Measurements from ENCODE around the gene FBXO10. TPM values are rescaled to one million over a fixed set of nuclear protein-coding genes. Genes with fewer than 3 reads are reported as not detected.
"Not testable (repeated sequence)": the region's sequence is repeated elsewhere in the genome, so short reads cannot be mapped to it uniquely, and the experiment has no call there.

FBXO10 gene
- polyA plus RNA-seq, 5 donors = 8.3 to 10.6 (median 10.0) TPM

DNA sequence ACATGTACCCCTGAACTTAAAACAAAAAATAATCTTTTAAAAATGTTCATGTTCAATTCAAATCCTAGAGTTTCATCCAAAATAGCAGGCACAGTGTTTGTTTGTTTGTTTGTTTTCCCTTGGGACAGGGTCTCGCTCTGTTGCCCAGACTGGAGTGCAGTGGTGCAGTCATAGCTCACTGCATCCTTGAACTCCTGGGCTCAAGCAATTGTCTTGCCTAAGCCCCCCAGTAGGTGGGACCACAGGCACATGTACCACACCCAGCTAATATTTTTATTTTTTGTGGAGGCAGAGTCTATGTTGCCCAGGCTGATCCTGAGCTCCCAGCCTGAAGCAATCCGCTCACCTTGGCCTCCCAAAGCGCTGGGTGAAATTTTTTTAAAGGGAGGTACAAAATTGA is 95.4 kb downstream of the FBXO10 start:
- DNase-seq = no peak

DNA sequence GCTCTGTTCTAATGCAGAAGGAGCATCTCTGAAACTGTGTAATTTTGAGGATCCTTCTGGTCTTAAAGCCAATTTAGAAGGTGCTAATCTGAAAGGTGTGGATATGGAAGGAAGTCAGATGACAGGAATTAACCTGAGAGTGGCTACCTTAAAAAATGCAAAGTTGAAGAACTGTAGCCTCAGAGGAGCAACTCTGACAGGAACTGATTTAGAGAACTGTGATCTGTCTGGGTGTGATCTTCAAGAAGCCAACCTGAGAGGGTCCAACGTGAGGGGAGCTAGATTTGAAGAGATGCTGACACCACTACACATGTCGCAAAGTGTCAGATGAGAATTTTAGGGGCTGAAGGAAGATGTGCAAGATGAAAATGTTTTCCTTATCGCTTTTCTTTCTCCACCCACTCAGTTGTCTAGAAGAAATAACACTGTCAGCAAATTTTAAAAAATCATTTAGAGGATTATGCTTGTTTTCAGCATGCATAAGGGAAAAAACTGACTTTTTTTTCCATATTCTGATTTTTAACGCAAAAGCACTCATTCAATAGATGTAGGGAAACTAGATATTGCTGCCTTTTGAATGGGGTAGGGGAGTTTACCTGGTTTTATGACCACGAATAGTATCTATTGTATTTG is 98.1 kb downstream of the FBXO10 start:
- DNase-seq = not testable (repeated sequence)

DNA sequence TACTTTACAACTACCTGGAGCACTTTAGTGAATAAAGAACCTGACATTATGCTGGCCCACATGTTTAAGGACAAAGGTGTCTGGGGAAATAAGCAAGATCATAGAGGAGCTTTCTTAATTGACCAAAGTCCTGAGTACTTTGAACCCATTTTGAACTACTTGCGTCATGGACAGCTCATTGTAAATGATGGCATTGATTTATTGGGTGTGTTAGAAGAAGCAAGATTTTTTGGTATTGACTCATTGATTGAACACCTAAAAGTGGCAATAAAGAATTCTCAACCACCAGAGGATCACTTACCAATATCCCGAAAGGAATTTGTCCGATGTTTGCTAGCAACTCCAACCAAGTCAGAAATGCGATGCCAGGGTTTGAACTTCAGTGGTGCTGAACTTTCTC is 98.7 kb downstream of the FBXO10 start:
- DNase-seq = not testable (repeated sequence)

DNA sequence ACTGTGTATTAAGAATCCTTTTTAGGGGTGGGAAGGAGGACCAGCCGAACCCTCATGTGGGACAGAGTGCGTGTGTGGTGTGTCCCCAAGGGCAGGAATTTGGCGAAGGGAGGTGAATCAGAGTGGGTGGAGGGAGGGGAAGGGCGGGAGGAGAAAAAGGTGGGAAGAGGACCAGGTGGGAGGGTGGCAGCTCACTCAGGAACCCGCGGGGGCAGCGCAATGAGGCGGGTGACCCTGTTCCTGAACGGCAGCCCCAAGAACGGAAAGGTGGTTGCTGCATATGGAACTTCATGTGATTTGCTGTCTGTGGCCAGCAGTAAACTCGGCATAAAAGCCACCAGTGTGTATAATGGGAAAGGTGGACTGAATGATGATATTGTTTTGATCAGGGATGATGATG is 99.2 kb downstream of the FBXO10 start:
- DNase-seq = no peak

DNA sequence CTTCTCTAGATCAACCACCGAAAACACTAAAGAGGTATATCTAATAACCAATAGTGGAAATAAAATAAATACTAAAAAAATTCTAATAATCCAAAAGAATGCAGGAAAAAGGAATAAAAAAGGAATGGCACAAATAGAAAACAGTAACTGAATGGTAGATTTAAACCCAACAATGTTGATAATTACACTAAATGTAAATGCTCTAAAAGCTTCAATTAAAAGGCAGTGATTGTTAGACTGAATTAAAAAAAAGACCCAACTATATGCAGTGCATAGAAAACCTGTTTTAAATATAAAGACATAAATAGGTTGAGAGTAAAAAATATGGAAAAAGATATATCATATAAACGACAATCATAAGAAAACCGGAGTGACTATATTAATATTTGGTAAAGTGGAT is 101.7 kb downstream of the FBXO10 start:
- DNase-seq = no peak

DNA sequence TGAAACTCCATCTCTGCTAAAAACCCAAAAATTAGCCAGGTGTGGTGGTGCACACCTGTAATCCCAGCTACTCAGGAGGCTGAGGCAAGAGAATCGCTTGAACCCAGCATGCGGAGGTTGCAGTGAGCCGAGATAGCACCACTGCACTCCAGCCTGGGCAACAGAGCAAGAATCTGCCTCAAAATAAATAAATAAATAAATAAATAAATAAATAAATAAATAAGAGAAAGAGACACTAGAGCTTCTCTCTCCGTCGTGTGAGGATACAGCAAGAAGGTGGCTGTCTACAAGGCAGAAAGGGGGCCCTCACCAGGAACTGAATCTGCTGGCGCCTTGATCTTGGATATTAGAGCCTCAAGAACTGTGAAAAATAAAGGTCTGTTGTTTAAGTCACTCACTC is 102.2 kb downstream of the FBXO10 start:
- DNase-seq = not testable (repeated sequence)

DNA sequence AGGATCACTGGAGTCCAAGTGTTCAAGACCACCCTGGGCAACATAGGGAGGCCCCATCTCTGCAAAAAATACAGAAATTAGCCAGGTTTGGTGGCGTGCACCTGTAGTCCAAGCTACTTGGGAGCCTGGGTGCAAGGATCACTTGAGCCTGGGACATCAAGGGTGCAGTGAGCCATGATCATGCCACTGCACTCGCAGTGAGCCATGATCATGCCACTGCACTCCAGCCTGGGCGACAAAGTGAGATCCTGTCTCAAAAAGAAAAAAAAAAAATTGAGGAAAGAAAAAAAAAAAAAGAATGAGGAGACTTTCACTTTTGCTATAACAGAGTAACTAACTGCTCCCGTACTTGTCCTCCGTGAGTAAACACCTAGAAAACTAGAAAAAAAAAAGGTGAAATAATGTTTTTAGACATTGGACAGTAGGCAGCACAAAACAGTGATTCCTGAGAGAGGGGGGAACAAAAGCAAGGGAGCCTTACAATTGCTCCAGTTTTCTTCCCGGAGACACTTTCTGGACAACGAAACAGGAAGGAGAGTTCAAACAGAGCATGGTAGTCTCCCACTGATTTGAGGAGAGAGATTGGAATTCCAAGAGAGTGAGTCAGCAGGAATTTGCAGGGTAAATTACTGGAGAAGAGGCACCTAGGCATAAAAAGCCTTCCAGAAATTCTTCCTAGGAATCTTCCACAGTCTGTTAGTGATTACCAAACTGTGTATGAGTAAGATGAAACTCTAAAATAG is 104.1 kb downstream of the FBXO10 start:
- peak in 1 of 2 donors; percentile 31 for DNase-seq

DNA sequence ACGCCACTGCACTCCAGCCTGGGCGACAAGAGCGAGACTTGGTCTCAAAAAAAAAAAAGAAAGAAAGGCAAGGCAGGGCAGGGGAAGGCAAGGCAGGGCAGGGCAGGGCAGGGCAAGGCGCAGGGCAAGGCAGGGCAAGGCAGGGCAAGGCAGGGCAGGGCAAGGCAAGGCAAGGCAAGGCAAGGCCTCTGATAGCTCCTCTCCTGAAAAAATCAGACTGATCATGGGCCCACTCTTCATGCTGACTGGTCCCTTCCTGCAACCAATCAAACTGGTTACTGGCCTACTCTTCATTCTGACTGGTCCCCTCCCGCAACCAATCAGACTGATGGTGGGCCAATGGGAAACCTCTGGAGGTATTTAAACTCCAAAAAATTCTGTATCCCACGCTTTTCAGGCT is 107.6 kb downstream of the FBXO10 start:
- no peak for DNase-seq

DNA sequence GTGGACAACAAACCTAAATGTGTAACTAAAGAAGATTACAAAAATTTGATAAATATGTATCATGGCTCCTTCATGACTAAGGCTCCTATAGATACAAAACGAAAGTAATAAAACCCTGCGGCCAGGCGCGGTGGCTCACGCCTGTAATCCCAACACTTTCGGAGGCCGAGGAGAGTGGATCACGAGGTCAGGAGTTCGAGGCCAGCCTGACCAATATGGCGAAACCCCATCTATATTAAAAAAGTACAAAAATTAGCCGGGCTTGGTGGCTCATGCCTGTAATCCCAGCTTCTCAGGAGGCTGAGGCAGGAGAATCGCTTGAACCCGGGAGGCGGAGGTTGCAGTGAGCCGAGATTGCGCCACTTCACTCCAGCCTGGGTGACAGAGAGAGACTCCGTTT is 108.7 kb downstream of the FBXO10 start:
- DNase-seq = not testable (repeated sequence)

DNA sequence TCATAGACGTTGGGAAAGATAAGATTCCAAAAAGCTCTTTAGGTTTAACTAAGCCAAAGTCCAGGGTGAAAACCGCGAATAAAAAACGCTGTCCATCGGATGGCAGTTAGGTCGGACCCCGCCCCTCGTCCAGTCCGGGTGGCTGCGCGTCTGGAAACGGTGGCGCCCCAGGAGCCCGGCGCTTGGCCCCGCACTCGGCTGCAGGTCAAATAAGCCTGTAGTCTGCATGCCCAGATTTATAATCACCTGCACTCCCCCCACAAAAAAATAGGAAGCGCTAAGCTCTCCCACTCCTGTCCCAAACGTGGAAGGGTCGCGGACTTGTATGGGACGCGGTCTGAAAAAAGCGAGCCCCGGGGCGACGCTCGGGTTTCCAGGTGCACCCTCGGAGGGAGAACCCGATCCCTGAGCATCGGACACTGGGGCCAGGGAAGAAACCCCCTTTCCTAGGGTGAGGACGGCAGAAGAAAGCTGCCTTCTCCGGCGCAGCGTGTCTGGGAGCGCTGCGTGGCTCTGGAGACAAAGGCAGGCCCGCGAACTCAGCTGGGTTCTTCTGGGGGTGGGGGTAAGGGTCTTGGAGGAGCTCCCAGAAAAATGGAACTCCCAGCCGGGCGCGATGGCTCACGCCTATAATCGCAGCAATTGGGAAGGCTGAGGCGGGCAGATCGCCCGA is 110.0 kb downstream of the FBXO10 start:
- peak; percentile 50 to 72 for DNase-seq

DNA sequence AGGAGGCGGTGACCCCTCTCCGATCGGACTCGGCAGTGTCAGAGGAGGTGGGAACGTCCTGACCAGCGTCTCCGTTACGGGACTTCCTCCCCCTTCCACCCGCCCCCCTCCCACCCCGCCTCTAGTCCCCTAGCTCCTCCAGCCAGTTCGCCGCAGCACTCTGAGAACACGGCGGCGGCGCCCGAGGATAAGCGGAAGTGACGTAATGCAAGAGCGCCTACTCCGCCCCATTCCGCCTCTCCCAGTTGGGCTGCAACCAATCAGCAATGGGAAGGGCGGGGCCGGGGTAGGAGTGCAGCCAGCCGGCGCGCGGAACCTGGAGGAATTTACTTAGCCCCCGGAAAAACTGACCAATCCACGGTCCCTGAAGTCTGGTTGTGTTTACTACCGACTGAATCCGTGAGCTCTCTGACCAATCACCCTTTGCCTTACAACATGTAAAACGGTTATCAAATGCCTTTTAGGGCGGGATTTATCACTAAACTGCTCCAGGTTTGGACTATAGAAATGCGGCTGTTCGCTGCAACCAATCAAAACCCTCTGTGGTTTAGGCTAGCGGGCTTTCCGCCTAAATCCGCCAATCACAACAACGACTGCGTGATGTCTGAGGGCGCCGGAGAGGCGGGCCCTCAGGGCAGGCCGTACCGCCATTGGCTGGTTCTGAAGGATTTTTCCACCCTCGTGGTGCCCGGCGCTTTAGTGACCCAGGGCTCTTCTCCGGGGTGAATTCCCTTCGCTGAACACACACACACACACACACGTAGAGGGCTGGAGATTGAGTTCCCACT is 110.7 kb downstream of the FBXO10 start, which contains the start of gene ZBTB5:
Gene ZBTB5, minus strand, starts transcription at position 202 of the 788 bp plus-strand sequence. CDS start 22,899 bp downstream, outside the sequence.
- DNase-seq = peak; percentile 99

DNA sequence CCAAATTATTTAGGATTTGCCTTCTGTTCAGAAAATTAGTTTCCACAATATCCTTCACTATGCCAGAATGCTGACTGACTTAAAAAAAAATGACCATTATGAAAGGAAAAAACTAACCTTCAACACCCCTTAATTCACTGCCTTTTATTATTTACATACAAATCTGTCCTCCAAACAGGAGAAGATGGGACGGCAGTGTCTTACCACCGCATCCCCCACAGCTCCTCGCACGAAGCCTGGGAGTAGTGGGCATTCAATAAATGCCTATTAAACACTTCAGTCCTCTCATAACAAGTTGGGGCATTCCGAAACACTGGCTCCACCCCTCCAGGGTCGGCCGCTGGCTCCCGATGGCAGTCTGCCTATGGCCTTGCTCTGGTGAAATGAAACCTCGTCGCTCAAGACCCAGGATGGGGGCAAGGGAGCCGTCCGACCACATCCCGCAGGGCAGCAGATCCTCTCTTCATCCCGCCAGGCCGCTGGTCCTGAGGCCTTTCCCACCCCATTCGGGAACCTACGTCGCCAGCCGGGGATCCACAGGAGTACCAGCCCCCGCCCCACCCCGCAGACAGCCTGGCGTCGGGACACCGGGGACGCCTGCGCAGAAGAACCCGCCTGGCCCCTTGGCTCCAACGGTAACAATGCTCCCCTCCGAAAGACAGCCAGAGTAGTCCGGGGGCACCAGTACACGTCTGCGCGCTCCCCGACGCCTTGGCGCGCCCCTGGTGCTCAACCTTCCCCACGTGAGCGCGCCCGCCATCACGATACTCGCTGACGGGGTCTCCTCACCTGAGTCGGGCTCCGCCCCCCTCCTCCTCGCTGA is 111.5 kb downstream of the FBXO10 start:
- peak; percentile 81 to 82 for DNase-seq

DNA sequence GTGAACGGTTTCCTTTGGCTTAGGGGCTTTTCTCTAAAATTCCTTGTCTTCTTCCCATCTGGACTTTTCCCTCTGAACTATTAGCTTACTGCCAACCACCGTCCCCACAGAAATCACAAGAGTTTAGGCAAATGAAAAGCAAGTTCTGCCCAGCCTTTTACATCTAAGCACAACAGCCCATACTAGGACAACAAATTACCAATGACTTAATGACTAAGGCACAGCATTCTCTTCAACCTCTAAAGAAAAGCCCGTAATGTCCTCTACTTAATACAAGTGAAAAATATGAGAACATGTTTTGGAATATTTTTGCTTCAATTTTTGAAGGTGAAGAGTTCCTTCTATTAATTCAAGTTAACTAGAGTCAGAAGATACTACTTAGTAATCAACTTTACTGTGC is 112.2 kb downstream of the FBXO10 start:
- DNase-seq = no peak

Other genes with a start within 250 kb of the FBXO10 start
- gene GRHPR, start 153.7 kb downstream of the FBXO10 start, polyA plus RNA-seq (ENCODE audit: insufficient read depth in 1 of 5, insufficient read length in 5 of 5, low replicate concordance in 1 of 5) = 100 to 1,000 TPM in 3 of 5 donors, 10 to 100 TPM in 2; 89.1 to 142 (median 107) TPM
- 10 to 100 TPM; 21.8 to 28.7 (median 26.7) TPM for gene ZBTB5, start 110.9 kb downstream of the FBXO10 start, polyA plus RNA-seq (ENCODE audit: insufficient read depth in 1 of 5, insufficient read length in 5 of 5, low replicate concordance in 1 of 5)
- 10 to 100 TPM; 22.3 to 29.9 (median 29.2) TPM for gene POLR1E, start 90.4 kb downstream of the FBXO10 start, polyA plus RNA-seq (ENCODE audit: insufficient read depth in 1 of 5, insufficient read length in 5 of 5, low replicate concordance in 1 of 5)
- gene TOMM5, start 16.2 kb upstream of the FBXO10 start, polyA plus RNA-seq (ENCODE audit: insufficient read depth in 1 of 5, insufficient read length in 5 of 5, low replicate concordance in 1 of 5) = 100 to 1,000 TPM in 4 of 5 donors, 10 to 100 TPM in 1; 95.3 to 126 (median 111) TPM
- under 1 TPM; 0.05 to 0.74 (median 0.14) TPM for gene FRMPD1, start 74.6 kb upstream of the FBXO10 start, polyA plus RNA-seq (ENCODE audit: insufficient read depth in 1 of 5, insufficient read length in 5 of 5, low replicate concordance in 1 of 5)
- 10 to 100 TPM; 20.2 to 27.2 (median 23.8) TPM for gene TRMT10B, start 177.4 kb upstream of the FBXO10 start, polyA plus RNA-seq (ENCODE audit: insufficient read depth in 1 of 5, insufficient read length in 5 of 5, low replicate concordance in 1 of 5)
- gene EXOSC3, start 208.7 kb upstream of the FBXO10 start, polyA plus RNA-seq (ENCODE audit: insufficient read depth in 1 of 5, insufficient read length in 5 of 5, low replicate concordance in 1 of 5) = 10 to 100 TPM; 35.5 to 42.1 (median 40.3) TPM
- gene DCAF10, start 224.4 kb upstream of the FBXO10 start, polyA plus RNA-seq (ENCODE audit: insufficient read depth in 1 of 5, insufficient read length in 5 of 5, low replicate concordance in 1 of 5) = 10 to 100 TPM; 21.6 to 35.5 (median 32.5) TPM

Data from right lung (tissue), 5 donors.